Stimulated activated CD4-positive, alpha-beta T cell treated with anti-CD3 and anti-CD28 coated beads, Interleukin-1b, Interleukin-23, amount 100 ng/mL, for 1 hour (primary cell): ENCODE measurements around the gene TNS1.

Experiments used
- DNase-seq, 2 donors: peaks; one replicate each; pipeline ENCODE4 v3.0.0-alpha.2; 2020; ENCODE audit warnings: low read depth in 2 of 2

Gene TNS1

GRCh38 chr2:217849154-217849975 is 153.4 kb downstream of the TNS1 start:
- no peak for DNase-seq

- no peak for DNase-seq
Measured at GRCh38 chr2:217848351-217848957, 154.3 kb downstream of the TNS1 start.

GRCh38 chr2:217847552-217848350 is 155.0 kb downstream of the TNS1 start:
- DNase-seq: no peak

- DNase-seq: no peak
Measured at GRCh38 chr2:217847115-217847514, 155.7 kb downstream of the TNS1 start.

GRCh38 chr2:217846321-217846743 is 156.5 kb downstream of the TNS1 start:
- DNase-seq: no peak

- no peak for DNase-seq
Measured at GRCh38 chr2:217845301-217845700, 157.5 kb downstream of the TNS1 start.

GRCh38 chr2:217844696-217845095 is 158.1 kb downstream of the TNS1 start:
- DNase-seq: no peak

- DNase-seq: no peak
Measured at GRCh38 chr2:217843324-217843723, 159.5 kb downstream of the TNS1 start.

- no peak for DNase-seq
Measured at GRCh38 chr2:217842017-217842416, 160.8 kb downstream of the TNS1 start.

- DNase-seq: no peak
Measured at GRCh38 chr2:217840522-217840921, 162.3 kb downstream of the TNS1 start.

GRCh38 chr2:217839750-217840107 is 163.1 kb downstream of the TNS1 start:
- no peak for DNase-seq

GRCh38 chr2:217839073-217839749 is 163.6 kb downstream of the TNS1 start:
- no peak for DNase-seq

GRCh38 chr2:217838409-217838831 is 164.4 kb downstream of the TNS1 start:
- no peak for DNase-seq

- no peak for DNase-seq
Measured at GRCh38 chr2:217837530-217837929, 165.3 kb downstream of the TNS1 start.

GRCh38 chr2:217836901-217837491 is 165.8 kb downstream of the TNS1 start:
- no peak for DNase-seq

GRCh38 chr2:217835931-217836891 is 166.6 kb downstream of the TNS1 start:
- no peak for DNase-seq

- no peak for DNase-seq
Measured at GRCh38 chr2:217834744-217835513, 167.9 kb downstream of the TNS1 start.

GRCh38 chr2:217834057-217834620 is 168.7 kb downstream of the TNS1 start:
- DNase-seq: no peak

- DNase-seq: no peak
Measured at GRCh38 chr2:217833439-217833838, 169.4 kb downstream of the TNS1 start.
